ENCODE data around the gene PLK3. TPM values are rescaled to one million over a fixed set of nuclear protein-coding genes. Genes with fewer than 3 reads are reported as not detected.

The PLK3 gene
- total RNA-seq, 1 donor from 2014 or later, result 57.1 TPM

- DNase-seq (ENCODE audit: extremely low spot score, unreplicated experiment), result no peak
- Mint-ChIP-seq H3K4me1 (ENCODE audit: unreplicated experiment) (peaks cover 20% of the 10 kb centered on the region), H3K4me3 (ENCODE audit: unreplicated experiment) (no peak overlapping the region), H3K27ac (ENCODE audit: unreplicated experiment) (no peak overlapping the region), H3K9me3 (ENCODE audit: unreplicated experiment) (no peaks in the 10 kb centered on the region), H3K27me3 (ENCODE audit: unreplicated experiment) (no peaks in the 10 kb centered on the region), H3K36me3 (ENCODE audit: unreplicated experiment) (peaks cover 2% of the 10 kb centered on the region)
- TF ChIP-seq CTCF (IDR thresholded peaks at IDR 0.05), result no peak
These were observed 39.4 kb downstream of the PLK3 start for GRCh38 chr1:44839576-44839975.

GRCh38 chr1:44842486-44842861, 42.3 kb downstream of the PLK3 start:
- Mint-ChIP-seq H3K27me3 (ENCODE audit: unreplicated experiment) (no peaks in the 10 kb centered on the region), H3K4me1 (ENCODE audit: unreplicated experiment) (peaks cover 12% of the 10 kb centered on the region)
- no peak for TF ChIP-seq CTCF (IDR thresholded peaks at IDR 0.05)

GRCh38 chr1:44842862-44843655, 42.9 kb downstream of the PLK3 start, which contains the start of gene PTCH2:
PTCH2 (minus strand) TSS chr1:44843253; CDS start chr1:44842932, 321 bp downstream.
- H3K4me1 Mint-ChIP-seq (ENCODE audit: unreplicated experiment), result peaks cover 12% of the 10 kb centered on the region
- no peaks in the 10 kb centered on the region for H3K27me3 Mint-ChIP-seq (ENCODE audit: unreplicated experiment)
- H3K4me3 Mint-ChIP-seq (ENCODE audit: unreplicated experiment), result peak within 1 kb of the TSS; percentile 69
- peaks cover 2% of the 10 kb centered on the region for H3K36me3 Mint-ChIP-seq (ENCODE audit: unreplicated experiment)
- H3K9me3 Mint-ChIP-seq (ENCODE audit: unreplicated experiment), result no peaks in the 10 kb centered on the region
- TF ChIP-seq CTCF (IDR thresholded peaks at IDR 0.05), result no peak
- peak within 1 kb of the TSS; percentile 34 for H3K27ac Mint-ChIP-seq (ENCODE audit: unreplicated experiment)
- peak; percentile 91 for DNase-seq (ENCODE audit: extremely low spot score, unreplicated experiment)

More at GRCh38 chr1:44842486-44842861, 42.3 kb downstream of the PLK3 start:
- no peak for DNase-seq (ENCODE audit: extremely low spot score, unreplicated experiment)
- Mint-ChIP-seq H3K4me3 (ENCODE audit: unreplicated experiment) (peak overlapping the region; percentile 69), H3K9me3 (ENCODE audit: unreplicated experiment) (no peaks in the 10 kb centered on the region), H3K27ac (ENCODE audit: unreplicated experiment) (no peak overlapping the region), H3K36me3 (ENCODE audit: unreplicated experiment) (peaks cover 2% of the 10 kb centered on the region)

- H3K4me1 Mint-ChIP-seq (ENCODE audit: unreplicated experiment), result peaks cover 5% of the 10 kb centered on the region
- H3K36me3 Mint-ChIP-seq (ENCODE audit: unreplicated experiment), result peaks cover 6% of the 10 kb centered on the region
- no peak overlapping the region for H3K27ac Mint-ChIP-seq (ENCODE audit: unreplicated experiment)
- no peaks in the 10 kb centered on the region for H3K27me3 Mint-ChIP-seq (ENCODE audit: unreplicated experiment)
- no peak overlapping the region for H3K4me3 Mint-ChIP-seq (ENCODE audit: unreplicated experiment)
- TF ChIP-seq CTCF (IDR thresholded peaks at IDR 0.05), result no peak
- no peak for DNase-seq (ENCODE audit: extremely low spot score, unreplicated experiment)
- H3K9me3 Mint-ChIP-seq (ENCODE audit: unreplicated experiment), result no peaks in the 10 kb centered on the region
These were observed 46.8 kb downstream of the PLK3 start for GRCh38 chr1:44846985-44847384.

- TF ChIP-seq CTCF (IDR thresholded peaks at IDR 0.05), result no peak
- peaks cover 2% of the 10 kb centered on the region for H3K4me1 Mint-ChIP-seq (ENCODE audit: unreplicated experiment)
- no peak overlapping the region for H3K4me3 Mint-ChIP-seq (ENCODE audit: unreplicated experiment)
- no peak for DNase-seq (ENCODE audit: extremely low spot score, unreplicated experiment)
- H3K36me3 Mint-ChIP-seq (ENCODE audit: unreplicated experiment), result peaks cover 9% of the 10 kb centered on the region
- no peak overlapping the region for H3K27ac Mint-ChIP-seq (ENCODE audit: unreplicated experiment)
- no peaks in the 10 kb centered on the region for H3K9me3 Mint-ChIP-seq (ENCODE audit: unreplicated experiment)
- H3K27me3 Mint-ChIP-seq (ENCODE audit: unreplicated experiment), result no peaks in the 10 kb centered on the region
These were observed 47.7 kb downstream of the PLK3 start for GRCh38 chr1:44847845-44848244.

All from osteocyte (in vitro differentiated cells).